GM12878 (cell line): ENCODE results near the gene SRC. TPM values are rescaled to one million over a fixed set of nuclear protein-coding genes. Genes with fewer than 3 reads are reported as not detected.
A peak's percentile ranks its signal among the peaks of the same experiment; 100 is the strongest.

Source experiments
- ATAC-seq: fragments of 200-7000 bp; cut with Tn5 transposase; 3 replicates; pipeline ENCODE4 v1.9.1; 2020; ENCODE audit warnings: mild to moderate bottlenecking, moderate library complexity
- BruUV-seq: library from RNA; stranded (reverse); fragments of 400-500 nt; replicated peaks from 2 replicates; lab custom pipeline; 2021; lab: Mats Ljungman, UMichigan
- CTCF ChIA-PET: fragments of 300-600 bp; sonication (Branson Sonifier 250); formaldehyde crosslinking; extraction: SDS; loops from one replicate; lab custom pipeline; 2021; ENCODE audit warnings: inconsistent platforms; lab: Yijun Ruan, JAX
- POLR2A ChIA-PET: fragments of 350-600 bp; formaldehyde crosslinking; extraction: SDS; loops from one replicate; lab custom pipeline; 2021; ENCODE audit warnings: inconsistent platforms; lab: Charles Lee
- RAD21 ChIA-PET: fragments of 300-600 bp; sonication (Branson Sonifier 250); formaldehyde crosslinking; loops from one replicate; lab custom pipeline; 2023; ENCODE audit warnings: antibody characterized with exemption; ENCODE audit not compliant: unreplicated experiment; lab: Charles Lee
- SMC1A ChIA-PET: fragments of 300-600 bp; sonication (Branson Sonifier 250); formaldehyde crosslinking; loops from one replicate; lab custom pipeline; 2023; ENCODE audit not compliant: unreplicated experiment, uncharacterized antibody; lab: Charles Lee
- DNase-seq: peaks from one replicate; pipeline ENCODE4 v3.0.0-alpha.2; 2011; ENCODE audit warnings: low read depth, low spot score
- FAIRE-seq: peaks from 3 replicates; lab custom pipeline; 2011; peaks lifted over from hg19 to GRCh38; lab: Jason Lieb, UNC
- H2AFZ ChIP-seq: 2 replicates; pipeline ENCODE4 v1.6.0; 2011; ENCODE audit warnings: low read depth, low read length, control low read depth; ENCODE audit not compliant: control insufficient read depth
- H3K27ac ChIP-seq: 2 replicates; pipeline ENCODE4 v1.5.1; 2011; ENCODE audit warnings: control low read depth; ENCODE audit not compliant: control insufficient read depth, insufficient read depth
- H3K27me3 ChIP-seq, 2 experiments: replicated peaks in 1 of 2; 2 replicates each; pipeline versions ENCODE4 v1.6.0 to v1.6.1; 2011; ENCODE audit warnings: low read length in 1 of 2; ENCODE audit not compliant: control insufficient read depth in 2 of 2, insufficient read depth in 2 of 2
- H3K36me3 ChIP-seq, 2 experiments: 2 replicates each; pipeline ENCODE4 v1.5.1; 2011; ENCODE audit warnings: low read length in 1 of 2; ENCODE audit not compliant: control insufficient read depth in 2 of 2, insufficient read depth in 2 of 2
- H3K4me1 ChIP-seq: 2 replicates; pipeline ENCODE4 v1.6.1; 2011; ENCODE audit warnings: mild to moderate bottlenecking, low read length, moderate library complexity, mixed read lengths; ENCODE audit not compliant: control insufficient read depth, insufficient read depth
- H3K4me2 ChIP-seq: 2 replicates; pipeline ENCODE4 v1.6.0; 2011; ENCODE audit warnings: control low read depth; ENCODE audit not compliant: control insufficient read depth, insufficient read depth
- H3K4me3 ChIP-seq: fragments of 200-600 bp; sonication (generic); 2 replicates; pipeline ENCODE4 v1.5.1; 2016
- H3K79me2 ChIP-seq: 2 replicates; pipeline ENCODE4 v1.6.0; 2011; ENCODE audit warnings: low read length; ENCODE audit not compliant: control insufficient read depth, insufficient read depth
- H3K9ac ChIP-seq: 2 replicates; pipeline ENCODE4 v1.8.0; 2011; ENCODE audit warnings: low read length, control low read depth, mixed read lengths; ENCODE audit not compliant: control insufficient read depth, insufficient read depth
- H3K9me3 ChIP-seq: replicated peaks from 3 replicates; pipeline ENCODE4 v1.5.1; 2011; ENCODE audit warnings: mild to moderate bottlenecking, low read length; ENCODE audit not compliant: control insufficient read depth, insufficient read depth
- H4K20me1 ChIP-seq: 2 replicates; pipeline ENCODE4 v1.6.0; 2011; ENCODE audit not compliant: control insufficient read depth, insufficient read depth
- BACH1 ChIP-seq: fragments of 450-650 bp; IDR thresholded peaks from 2 replicates; pipeline ENCODE4 v1.6.1; 2017; ENCODE audit warnings: mild to moderate bottlenecking, borderline replicate concordance
- CHD2 ChIP-seq: IDR thresholded peaks from 2 replicates; pipeline ENCODE4 v1.6.1; 2011; ENCODE audit warnings: low read depth, low read length, improper control_type of control experiment, borderline replicate concordance
- EED ChIP-seq: sonication (generic); IDR thresholded peaks from 2 replicates; pipeline ENCODE4 v1.6.1; 2016; ENCODE audit warnings: antibody characterized with exemption, low read depth
- JUND ChIP-seq: IDR thresholded peaks from 2 replicates; pipeline ENCODE4 v1.6.1; 2012; ENCODE audit warnings: low read depth, mild to moderate bottlenecking, low read length, improper control_type of control experiment, moderate library complexity
- NR2C2 ChIP-seq: IDR thresholded peaks from 2 replicates; pipeline ENCODE4 v1.6.1; 2011; ENCODE audit warnings: borderline replicate concordance, low read depth; ENCODE audit not compliant: control insufficient read depth, insufficient read length
- NR2F1 ChIP-seq: fragments of 450-650 bp; conservative IDR thresholded peaks from 2 replicates; pipeline ENCODE4 v1.6.1; 2017; ENCODE audit warnings: mild to moderate bottlenecking
- PML ChIP-seq: IDR thresholded peaks from 2 replicates; pipeline ENCODE4 v1.6.1; 2012; ENCODE audit warnings: low read length, inconsistent platforms
- POLR2A ChIP-seq: IDR thresholded peaks from 2 replicates; pipeline ENCODE4 v1.6.1; 2011; ENCODE audit warnings: low read depth, mild to moderate bottlenecking, low read length
- POLR2AphosphoS2 ChIP-seq: IDR thresholded peaks from 2 replicates; pipeline ENCODE4 v1.6.1; 2011; ENCODE audit warnings: low read depth, mild to moderate bottlenecking, low read length, improper control_type of control experiment, moderate library complexity
- SMARCA5 ChIP-seq: fragments of 450-650 bp; IDR thresholded peaks from 2 replicates; pipeline ENCODE4 v1.6.1; 2017; ENCODE audit warnings: mild to moderate bottlenecking
- SPI1 ChIP-seq: IDR thresholded peaks from 2 replicates; pipeline ENCODE4 v1.6.1; 2011; ENCODE audit warnings: low read depth, mild to moderate bottlenecking, low read length, moderate library complexity, borderline replicate concordance; ENCODE audit not compliant: insufficient read depth
- STAT1 ChIP-seq: fragments of 450-650 bp; conservative IDR thresholded peaks from 2 replicates; pipeline ENCODE4 v1.6.1; 2014; ENCODE audit warnings: antibody characterized with exemption, mild to moderate bottlenecking
- STAT3 ChIP-seq: IDR thresholded peaks from 2 replicates; pipeline ENCODE4 v1.6.1; 2011; ENCODE audit warnings: low read depth, low read length, improper control_type of control experiment
- ZNF622 ChIP-seq: fragments of 450-650 bp; IDR thresholded peaks from 2 replicates; pipeline ENCODE4 v1.6.1; 2017; ENCODE audit warnings: mild to moderate bottlenecking, inconsistent platforms
- WGBS: methylation state at CpG from one replicate; pipeline ENCODE4 v1.1.6; 2016; ENCODE audit warnings: low lambda C conversion rate; ENCODE audit not compliant: insufficient replicate concordance, insufficient coverage; ENCODE audit errors: missing lambda C conversion rate; 5-methylcytosine and 5-hydroxymethylcytosine counted together
- in situ Hi-C: fragments of 300-500 bp; cut with MboI; formaldehyde crosslinking; loops from 9 replicates; pipeline ENCODE4 v1.14.3; 2018; ENCODE audit warnings: mixed read lengths
- intact Hi-C: fragments of 100-400 bp; cut with micrococcal nuclease; formaldehyde crosslinking; loops from one replicate; pipeline ENCODE4 v1.14.2; 2022; ENCODE audit not compliant: unreplicated experiment
- polyA plus RNA-seq, 11 experiments: library from polyadenylated mRNA; depleted of rRNA in 4 of 11; unstranded in 6 of 11; stranded (reverse) in 5 of 11; fragments of >200 nt; fragmentation: Nextera tagmentation in 4 of 11; fragmentation: Illumina TruSeq in 1 of 11; extraction: Ambion mirVana in 4 of 11; extraction: Trizol in 1 of 11; gene quantifications; 1 replicate in 1 of 11; 2 replicates in 10 of 11; pipeline versions ENCODE4 v1.2.1 to v1.2.3, GENCODE V29; 2011 to 2016; ENCODE audit warnings: inconsistent platforms in 2 of 11, missing spikeins in 2 of 11, low read depth in 1 of 11
- total RNA-seq, 4 experiments: library from RNA; depleted of rRNA in 3 of 4; stranded (reverse); fragments of >200 nt in 3 of 4; fragmentation: Illumina TruSeq in 1 of 4; extraction: Trizol in 1 of 4; gene quantifications; 2 replicates each; pipeline versions ENCODE4 v1.2.1 to v1.2.3, GENCODE V29; 2013 to 2021
- TF ChIP-seq, protein P1 (sequence below): fragments of 450-650 bp; IDR thresholded peaks from 2 replicates; pipeline ENCODE4 v1.6.1; 2014; ENCODE audit warnings: mild to moderate bottlenecking
- TF ChIP-seq, protein P2 (sequence below): fragments of 450-650 bp; IDR thresholded peaks from 2 replicates; pipeline ENCODE4 v1.6.1; 2018; ENCODE audit warnings: mild to moderate bottlenecking, low read depth, moderate library complexity; ENCODE audit not compliant: partially characterized antibody
- TF ChIP-seq, protein P3 (sequence below): fragments of 450-650 bp; IDR thresholded peaks from 2 replicates; pipeline ENCODE4 v1.6.1; 2017; ENCODE audit warnings: mild to moderate bottlenecking

SRC gene
- total and polyA plus RNA-seq, 10 of the 15 experiments (the other 5 are each of a cell fraction or from before 2014, with no cell fraction given), result 0.60 to 71.3 (median 27.2) TPM

DNA sequence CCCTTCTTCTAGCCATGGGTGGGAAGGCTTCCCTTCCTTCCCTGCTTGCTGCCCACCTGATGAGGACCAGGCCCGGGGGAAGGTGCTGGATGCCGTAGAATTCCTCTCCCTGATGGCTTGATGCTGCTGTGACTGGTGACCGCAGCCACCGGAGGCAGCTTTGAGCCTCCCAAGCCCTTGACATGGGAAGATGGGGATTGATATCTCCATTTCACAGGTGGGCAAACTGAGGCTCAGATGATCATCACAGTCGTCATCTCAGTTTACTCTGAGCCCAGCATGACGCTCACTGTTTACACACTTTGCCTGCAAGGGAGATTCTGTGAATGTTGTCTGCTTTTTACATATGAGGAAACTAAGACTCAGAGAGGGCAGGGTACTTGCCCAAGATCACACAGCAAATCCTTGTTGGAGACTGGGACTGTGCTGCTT, 43.9 kb downstream of the SRC start:
- no peaks in the 10 kb centered on the region for H3K27me3 ChIP-seq
- H3K4me2 ChIP-seq, result no peak overlapping the region
- H3K4me3 ChIP-seq, result no peak overlapping the region
- no peak for FAIRE-seq
- 100% methylated on average over 5 of the region's 6 CpGs for WGBS
- no peak overlapping the region for H2AFZ ChIP-seq
- H3K4me1 ChIP-seq, result peaks cover 3% of the 10 kb centered on the region
- RAD21 ChIA-PET, result no interaction called here
- no peak for DNase-seq
- no peak for ATAC-seq
- H3K9ac ChIP-seq, result no peak overlapping the region
- no peak overlapping the region for H3K27ac ChIP-seq
- BruUV-seq, result no TSS peak
- no peaks in the 10 kb centered on the region for H3K9me3 ChIP-seq
- CTCF ChIA-PET, result interaction anchor here (0.7 kb wide), 1 partner anchor 120 kb away, joined by 3 read pairs; no protein-coding TSS in a partner anchor
- H4K20me1 ChIP-seq, result no peaks in the 10 kb centered on the region
- SMC1A ChIA-PET, result interaction anchor here (0.5 kb wide), 1 partner anchor 114 kb away, joined by 3 read pairs; no protein-coding TSS in a partner anchor
- intact Hi-C loops (no loop called here), in situ Hi-C loops (loop anchor here (5.0 kb wide), 1 partner anchor 137 kb away; the partner anchor contains the start of gene BLCAP)
- TF ChIP-seq, protein P1, sequence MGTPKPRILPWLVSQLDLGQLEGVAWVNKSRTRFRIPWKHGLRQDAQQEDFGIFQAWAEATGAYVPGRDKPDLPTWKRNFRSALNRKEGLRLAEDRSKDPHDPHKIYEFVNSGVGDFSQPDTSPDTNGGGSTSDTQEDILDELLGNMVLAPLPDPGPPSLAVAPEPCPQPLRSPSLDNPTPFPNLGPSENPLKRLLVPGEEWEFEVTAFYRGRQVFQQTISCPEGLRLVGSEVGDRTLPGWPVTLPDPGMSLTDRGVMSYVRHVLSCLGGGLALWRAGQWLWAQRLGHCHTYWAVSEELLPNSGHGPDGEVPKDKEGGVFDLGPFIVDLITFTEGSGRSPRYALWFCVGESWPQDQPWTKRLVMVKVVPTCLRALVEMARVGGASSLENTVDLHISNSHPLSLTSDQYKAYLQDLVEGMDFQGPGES, result no peak
- TF ChIP-seq EED (no peak), PML (no peak), SMARCA5 (peak; percentile 77), POLR2AphosphoS2 (no peak), SPI1 (no peak), STAT1 (no peak), POLR2A (no peak), BACH1 (no peak), NR2F1 (no peak), ZNF622 (no peak), NR2C2 (no peak), STAT3 (no peak), JUND (no peak), CHD2 (no peak)
- TF ChIP-seq, protein P2, sequence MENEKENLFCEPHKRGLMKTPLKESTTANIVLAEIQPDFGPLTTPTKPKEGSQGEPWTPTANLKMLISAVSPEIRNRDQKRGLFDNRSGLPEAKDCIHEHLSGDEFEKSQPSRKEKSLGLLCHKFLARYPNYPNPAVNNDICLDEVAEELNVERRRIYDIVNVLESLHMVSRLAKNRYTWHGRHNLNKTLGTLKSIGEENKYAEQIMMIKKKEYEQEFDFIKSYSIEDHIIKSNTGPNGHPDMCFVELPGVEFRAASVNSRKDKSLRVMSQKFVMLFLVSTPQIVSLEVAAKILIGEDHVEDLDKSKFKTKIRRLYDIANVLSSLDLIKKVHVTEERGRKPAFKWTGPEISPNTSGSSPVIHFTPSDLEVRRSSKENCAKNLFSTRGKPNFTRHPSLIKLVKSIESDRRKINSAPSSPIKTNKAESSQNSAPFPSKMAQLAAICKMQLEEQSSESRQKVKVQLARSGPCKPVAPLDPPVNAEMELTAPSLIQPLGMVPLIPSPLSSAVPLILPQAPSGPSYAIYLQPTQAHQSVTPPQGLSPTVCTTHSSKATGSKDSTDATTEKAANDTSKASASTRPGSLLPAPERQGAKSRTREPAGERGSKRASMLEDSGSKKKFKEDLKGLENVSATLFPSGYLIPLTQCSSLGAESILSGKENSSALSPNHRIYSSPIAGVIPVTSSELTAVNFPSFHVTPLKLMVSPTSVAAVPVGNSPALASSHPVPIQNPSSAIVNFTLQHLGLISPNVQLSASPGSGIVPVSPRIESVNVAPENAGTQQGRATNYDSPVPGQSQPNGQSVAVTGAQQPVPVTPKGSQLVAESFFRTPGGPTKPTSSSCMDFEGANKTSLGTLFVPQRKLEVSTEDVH, result no peak
- TF ChIP-seq, protein P3, sequence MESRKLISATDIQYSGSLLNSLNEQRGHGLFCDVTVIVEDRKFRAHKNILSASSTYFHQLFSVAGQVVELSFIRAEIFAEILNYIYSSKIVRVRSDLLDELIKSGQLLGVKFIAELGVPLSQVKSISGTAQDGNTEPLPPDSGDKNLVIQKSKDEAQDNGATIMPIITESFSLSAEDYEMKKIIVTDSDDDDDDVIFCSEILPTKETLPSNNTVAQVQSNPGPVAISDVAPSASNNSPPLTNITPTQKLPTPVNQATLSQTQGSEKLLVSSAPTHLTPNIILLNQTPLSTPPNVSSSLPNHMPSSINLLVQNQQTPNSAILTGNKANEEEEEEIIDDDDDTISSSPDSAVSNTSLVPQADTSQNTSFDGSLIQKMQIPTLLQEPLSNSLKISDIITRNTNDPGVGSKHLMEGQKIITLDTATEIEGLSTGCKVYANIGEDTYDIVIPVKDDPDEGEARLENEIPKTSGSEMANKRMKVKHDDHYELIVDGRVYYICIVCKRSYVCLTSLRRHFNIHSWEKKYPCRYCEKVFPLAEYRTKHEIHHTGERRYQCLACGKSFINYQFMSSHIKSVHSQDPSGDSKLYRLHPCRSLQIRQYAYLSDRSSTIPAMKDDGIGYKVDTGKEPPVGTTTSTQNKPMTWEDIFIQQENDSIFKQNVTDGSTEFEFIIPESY, result peak; percentile 94
- H3K36me3 ChIP-seq, result peaks cover 34 to 72% of the 10 kb centered on the region in 2 experiments
- no peaks in the 10 kb centered on the region; the same call in 1 of the 2 replicates for H3K79me2 ChIP-seq
- POLR2A ChIA-PET, result no interaction called here
